ENCODE measurements around the gene TEDC2. TPM values are rescaled to one million over a fixed set of nuclear protein-coding genes. Genes with fewer than 3 reads are reported as not detected.

The TEDC2 gene
- total RNA-seq, 1 experiment from 2014 or later, result 48.5 TPM

- POLR2A ChIA-PET (ENCODE audit: low non-redundant PET), result no interaction called here
- no TSS peak for BruUV-seq (replicated peaks)
- peak overlapping the region; percentile 87 for H3K4me3 ChIP-seq (ENCODE audit: low read depth, low read length, poor library complexity, severe bottlenecking)
Observed at GRCh38 chr16:2473446-2473926, 13.6 kb downstream of the TEDC2 start.

GRCh38 chr16:2473999-2474876, 14.3 kb downstream of the TEDC2 start:
- H3K4me1 ChIP-seq (ENCODE audit: insufficient read depth, low read length, poor library complexity, severe bottlenecking), result peaks cover 47% of the 10 kb centered on the region
- TF ChIP-seq EZH2 (IDR thresholded peaks at IDR 0.05; ENCODE audit: borderline replicate concordance, low read depth, low read length, poor library complexity, severe bottlenecking) (no peak), CTCF (conservative IDR thresholded peaks at IDR 0.05; ENCODE audit: low read depth, low read length) (peak; percentile 36; the same call in 1 of the 2 replicates)
- intact Hi-C loops (cut with micrococcal nuclease; ENCODE audit: unreplicated experiment), result no loop called here
- H3K27ac ChIP-seq (ENCODE audit: low read depth, low read length, poor library complexity, severe bottlenecking), result peak overlapping the region; percentile 88
- no TSS peak for BruUV-seq (replicated peaks)
- no peaks in the 10 kb centered on the region for H3K36me3 ChIP-seq (ENCODE audit: insufficient read depth, low read length, poor library complexity, severe bottlenecking)
- H3K27me3 ChIP-seq (replicated peaks; ENCODE audit: insufficient read depth, low read depth, low read length, poor library complexity), result no peaks in the 10 kb centered on the region
- CTCF ChIA-PET, result interaction anchor here (0.6 to 0.7 kb wide), 2 partner anchors 27 to 692 kb away, joined by 3 to 12 read pairs; partner anchors contain the start of gene NUBP2
- peak; percentile 70 for DNase-seq (ENCODE audit: low spot score)
- POLR2A ChIA-PET (ENCODE audit: low non-redundant PET), result interaction anchor here (0.5 kb wide), 1 partner anchor 39 kb away, joined by 3 read pairs; no protein-coding TSS in a partner anchor
- H3K9me3 ChIP-seq (ENCODE audit: low read depth, low read length, poor library complexity, severe bottlenecking), result no peaks in the 10 kb centered on the region
- H3K4me3 ChIP-seq (ENCODE audit: low read depth, low read length, poor library complexity, severe bottlenecking), result peak overlapping the region; percentile 87

More at GRCh38 chr16:2473446-2473926, 13.6 kb downstream of the TEDC2 start:
- peaks cover 54% of the 10 kb centered on the region for H3K4me1 ChIP-seq (ENCODE audit: insufficient read depth, low read length, poor library complexity, severe bottlenecking)
- intact Hi-C loops (cut with micrococcal nuclease; ENCODE audit: unreplicated experiment), result no loop called here
- H3K27ac ChIP-seq (ENCODE audit: low read depth, low read length, poor library complexity, severe bottlenecking), result no peak overlapping the region
- no peaks in the 10 kb centered on the region for H3K36me3 ChIP-seq (ENCODE audit: insufficient read depth, low read length, poor library complexity, severe bottlenecking)
- no peak for TF ChIP-seq EZH2 (IDR thresholded peaks at IDR 0.05; ENCODE audit: borderline replicate concordance, low read depth, low read length, poor library complexity, severe bottlenecking)
- no peaks in the 10 kb centered on the region for H3K9me3 ChIP-seq (ENCODE audit: low read depth, low read length, poor library complexity, severe bottlenecking)
- CTCF ChIA-PET, result no interaction called here
- H3K27me3 ChIP-seq (replicated peaks; ENCODE audit: insufficient read depth, low read depth, low read length, poor library complexity), result no peaks in the 10 kb centered on the region
- DNase-seq (ENCODE audit: low spot score), result no peak

GRCh38 chr16:2474877-2475412, 15.0 kb downstream of the TEDC2 start, which contains the start of gene TBC1D24:
Gene TBC1D24, plus strand, starts transcription at chr16:2475127. Its CDS starts 21,022 bp downstream, at chr16:2496149.
- H3K27me3 ChIP-seq (replicated peaks; ENCODE audit: insufficient read depth, low read depth, low read length, poor library complexity), result no peaks in the 10 kb centered on the region
- CTCF ChIA-PET, result interaction anchor here (0.6 to 0.7 kb wide), 2 partner anchors 27 to 692 kb away, joined by 3 to 12 read pairs; partner anchors contain the start of gene NUBP2
- intact Hi-C loops (cut with micrococcal nuclease; ENCODE audit: unreplicated experiment), result no loop called here
- H3K36me3 ChIP-seq (ENCODE audit: insufficient read depth, low read length, poor library complexity, severe bottlenecking), result no peaks in the 10 kb centered on the region
- DNase-seq (ENCODE audit: low spot score), result peak; percentile 91
- BruUV-seq (replicated peaks), result no TSS peak
- POLR2A ChIA-PET (ENCODE audit: low non-redundant PET), result interaction anchor here (0.5 kb wide), 1 partner anchor 38 kb away, joined by 3 read pairs; no protein-coding TSS in a partner anchor
- H3K4me3 ChIP-seq (ENCODE audit: low read depth, low read length, poor library complexity, severe bottlenecking), result peak within 1 kb of the TSS; percentile 87
- no peaks in the 10 kb centered on the region for H3K9me3 ChIP-seq (ENCODE audit: low read depth, low read length, poor library complexity, severe bottlenecking)
- peaks cover 40% of the 10 kb centered on the region for H3K4me1 ChIP-seq (ENCODE audit: insufficient read depth, low read length, poor library complexity, severe bottlenecking)
- no peak for TF ChIP-seq CTCF (conservative IDR thresholded peaks at IDR 0.05; ENCODE audit: low read depth, low read length)
- no peak for TF ChIP-seq EZH2 (IDR thresholded peaks at IDR 0.05; ENCODE audit: borderline replicate concordance, low read depth, low read length, poor library complexity, severe bottlenecking)
- peak within 1 kb of the TSS; percentile 88 for H3K27ac ChIP-seq (ENCODE audit: low read depth, low read length, poor library complexity, severe bottlenecking)
